HepG2 (cell line): ENCODE measurements around the gene ARVCF. TPM values are rescaled to one million over a fixed set of nuclear protein-coding genes. Genes with fewer than 3 reads are reported as not detected.

Experiments
- ETV5 ChIP-seq: IDR thresholded peaks from 2 replicates; pipeline ENCODE4 v1.6.1; 2018; ENCODE audit warnings: missing biosample characterization, missing genetic modification reagents, inconsistent platforms, borderline replicate concordance
- HHEX ChIP-seq: IDR thresholded peaks from 2 replicates; pipeline ENCODE4 v1.6.1; 2016; ENCODE audit warnings: control low read depth
- MEIS2 ChIP-seq: sonication (generic); formaldehyde crosslinking; IDR thresholded peaks from 2 replicates; pipeline ENCODE4 v1.9.0; 2021; ENCODE audit warnings: mild to moderate bottlenecking, missing genetic modification reagents
- MTF1 ChIP-seq: sonication (generic); formaldehyde crosslinking; IDR thresholded peaks from 2 replicates; pipeline ENCODE4 v1.5.0; 2020; ENCODE audit warnings: missing genetic modification reagents
- NPAS2 ChIP-seq: sonication (generic); formaldehyde crosslinking; IDR thresholded peaks from 2 replicates; pipeline ENCODE4 v1.8.0; 2022; ENCODE audit warnings: mild to moderate bottlenecking, missing genetic modification reagents, borderline replicate concordance
- PAWR ChIP-seq: sonication (generic); formaldehyde crosslinking; IDR thresholded peaks from 2 replicates; pipeline ENCODE4 v1.4.0; 2020; ENCODE audit warnings: missing genetic modification reagents, mild to moderate bottlenecking, borderline replicate concordance
- POLR2A ChIP-seq, 2 experiments: IDR thresholded peaks; 2 replicates each; pipeline ENCODE4 v1.6.1; 2011; ENCODE audit warnings: low read depth in 2 of 2, low read length in 2 of 2, mild to moderate bottlenecking in 1 of 2, moderate library complexity in 1 of 2; ENCODE audit not compliant: insufficient read depth in 1 of 2
- SALL1 ChIP-seq: sonication (generic); formaldehyde crosslinking; IDR thresholded peaks from 2 replicates; pipeline ENCODE4 v1.8.0; 2022; ENCODE audit warnings: mild to moderate bottlenecking, missing genetic modification reagents
- THAP7 ChIP-seq: sonication (generic); formaldehyde crosslinking; IDR thresholded peaks from 2 replicates; pipeline ENCODE4 v1.8.1; 2023; ENCODE audit warnings: mild to moderate bottlenecking, missing genetic modification reagents
- ZBTB43 ChIP-seq: sonication (generic); formaldehyde crosslinking; conservative IDR thresholded peaks from 2 replicates; pipeline ENCODE4 v1.4.0; 2020; ENCODE audit warnings: missing genetic modification reagents
- ZBTB7A ChIP-seq: sonication (generic); formaldehyde crosslinking; IDR thresholded peaks from 2 replicates; pipeline ENCODE4 v1.8.0; 2022; ENCODE audit warnings: mild to moderate bottlenecking, missing genetic modification reagents
- ZC3H4 ChIP-seq: sonication (generic); formaldehyde crosslinking; IDR thresholded peaks from 2 replicates; pipeline ENCODE4 v1.4.0; 2020; ENCODE audit warnings: missing genetic modification reagents, borderline replicate concordance
- ZMYM4 ChIP-seq: sonication (generic); formaldehyde crosslinking; IDR thresholded peaks from 2 replicates; pipeline ENCODE4 v1.8.1; 2023; ENCODE audit warnings: mild to moderate bottlenecking, missing genetic modification reagents
- ZNF143 ChIP-seq: sonication (generic); formaldehyde crosslinking; IDR thresholded peaks from 2 replicates; pipeline ENCODE4 v1.4.0; 2020; ENCODE audit warnings: missing genetic modification reagents
- ZNF3 ChIP-seq: IDR thresholded peaks from 2 replicates; pipeline ENCODE4 v1.7.0; 2017; ENCODE audit warnings: inconsistent platforms
- ZNF337 ChIP-seq: sonication (generic); formaldehyde crosslinking; IDR thresholded peaks from 2 replicates; pipeline ENCODE4 v1.5.1; 2020; ENCODE audit warnings: missing genetic modification reagents, low read depth, mild to moderate bottlenecking, borderline replicate concordance
- ZNF782 ChIP-seq: sonication (generic); formaldehyde crosslinking; IDR thresholded peaks from 2 replicates; pipeline ENCODE4 v1.4.0; 2020; ENCODE audit warnings: missing genetic modification reagents, mild to moderate bottlenecking, borderline replicate concordance
- polyA plus RNA-seq, 8 experiments: library from polyadenylated mRNA; depleted of rRNA in 3 of 8; stranded (reverse) in 7 of 8; unstranded in 1 of 8; fragments of >200 nt; fragmentation: Illumina TruSeq in 4 of 8; extraction: Trizol in 4 of 8; gene quantifications; 2 replicates each; pipeline versions ENCODE4 v1.2.1 to v1.2.3, GENCODE V29; 2011 to 2016; ENCODE audit warnings: low read depth in 4 of 8, missing spikeins in 1 of 8, mixed read lengths in 1 of 8; ENCODE audit not compliant: insufficient read depth in 1 of 8
- total RNA-seq, 5 experiments: library from RNA; depleted of rRNA; stranded (reverse); fragments of >200 nt; fragmentation: Illumina TruSeq; extraction: Trizol; gene quantifications; 2 replicates each; pipeline ENCODE4 v1.2.3, GENCODE V29; 2016; ENCODE audit warnings: low read depth in 1 of 5
- TF ChIP-seq, protein P1 (sequence below): sonication (generic); formaldehyde crosslinking; IDR thresholded peaks from 2 replicates; pipeline ENCODE4 v1.9.0; 2021; ENCODE audit warnings: missing genetic modification reagents, borderline replicate concordance
- TF ChIP-seq, protein P2 (sequence below): sonication (generic); formaldehyde crosslinking; IDR thresholded peaks from 2 replicates; pipeline ENCODE4 v1.5.0; 2020; ENCODE audit warnings: mild to moderate bottlenecking, missing genetic modification reagents, borderline replicate concordance
- TF ChIP-seq, protein P3 (sequence below): sonication (generic); formaldehyde crosslinking; IDR thresholded peaks from 2 replicates; pipeline ENCODE4 v1.5.0; 2020; ENCODE audit warnings: missing genetic modification reagents

The ARVCF gene
- total and polyA plus RNA-seq, 2 of the 13 experiments (the other 11 are each of a cell fraction or from before 2014, with no cell fraction given), result 16.4 to 17.7 TPM

DNA sequence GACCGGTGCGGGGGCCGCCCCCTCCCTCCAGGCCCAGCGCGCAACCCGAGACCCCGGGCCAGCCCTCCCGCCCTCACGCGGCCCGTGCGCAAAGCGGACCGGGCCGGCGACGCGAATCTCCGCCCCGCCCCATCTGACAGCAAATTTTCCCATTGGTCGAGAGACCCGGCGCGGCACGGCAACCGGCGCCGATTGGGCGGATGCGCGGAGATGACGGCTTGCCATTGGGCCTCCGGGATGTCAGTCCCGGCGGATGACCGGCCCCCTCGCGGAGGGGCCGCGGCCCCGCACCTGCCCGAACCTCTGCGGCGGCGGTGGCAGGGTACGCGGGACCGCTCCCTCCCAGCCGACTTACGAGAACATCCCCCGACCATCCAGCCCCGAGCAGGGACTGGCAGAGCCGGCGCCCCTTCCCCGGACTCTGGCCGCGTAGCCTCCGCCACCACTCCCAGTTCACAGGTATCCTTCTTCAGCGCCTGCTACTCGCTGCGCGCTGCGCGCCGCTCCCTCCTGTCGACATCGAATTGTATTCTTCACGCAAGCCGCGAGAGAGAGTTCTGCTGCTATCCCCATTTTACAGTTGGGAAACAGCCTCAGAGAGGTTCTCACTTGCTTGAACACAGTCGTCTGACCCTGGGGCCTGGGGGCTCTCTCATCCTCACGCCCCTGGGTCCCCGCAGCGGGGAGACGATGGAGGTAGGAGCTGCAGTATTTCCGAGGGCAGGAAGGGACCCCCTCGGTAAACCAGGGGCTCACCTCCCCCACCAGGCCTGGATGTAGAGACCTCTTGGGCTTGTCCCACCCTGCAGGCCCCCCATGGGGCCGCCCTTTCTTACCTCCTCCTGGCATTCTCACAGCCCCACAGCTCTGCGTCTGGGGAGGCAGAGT, at the start of gene ARVCF (continued):
- TF ChIP-seq ZBTB43 (no peak), ZC3H4 (CRISPR knock-in tag) (no peak), ZMYM4 (CRISPR knock-in tag) (no peak), PAWR (no peak), ZNF143 (no peak), ZBTB7A (CRISPR knock-in tag) (no peak), MEIS2 (CRISPR knock-in tag) (no peak), THAP7 (no peak), ZNF3 (CRISPR knock-in tag) (no peak), ZNF337 (CRISPR knock-in tag) (no peak), NPAS2 (CRISPR knock-in tag) (no peak), MTF1 (peak; percentile 98), ETV5 (CRISPR knock-in tag) (no peak), HHEX (CRISPR knock-in tag) (no peak), POLR2A (IDR thresholded peaks at IDR 0.05; ENCODE audit: insufficient read depth in 1 of 2, low read depth in 2 of 2, low read length in 2 of 2) (peak in 1 of 2 experiments; percentile 70; a peak in 2 of 4 replicates), SALL1 (CRISPR knock-in tag) (peak; percentile 26; the same call in 1 of the 2 replicates), ZNF782 (CRISPR knock-in tag) (no peak)
- TF ChIP-seq, protein P1, sequence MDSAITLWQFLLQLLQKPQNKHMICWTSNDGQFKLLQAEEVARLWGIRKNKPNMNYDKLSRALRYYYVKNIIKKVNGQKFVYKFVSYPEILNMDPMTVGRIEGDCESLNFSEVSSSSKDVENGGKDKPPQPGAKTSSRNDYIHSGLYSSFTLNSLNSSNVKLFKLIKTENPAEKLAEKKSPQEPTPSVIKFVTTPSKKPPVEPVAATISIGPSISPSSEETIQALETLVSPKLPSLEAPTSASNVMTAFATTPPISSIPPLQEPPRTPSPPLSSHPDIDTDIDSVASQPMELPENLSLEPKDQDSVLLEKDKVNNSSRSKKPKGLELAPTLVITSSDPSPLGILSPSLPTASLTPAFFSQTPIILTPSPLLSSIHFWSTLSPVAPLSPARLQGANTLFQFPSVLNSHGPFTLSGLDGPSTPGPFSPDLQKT (CRISPR knock-in tag), result no peak
- TF ChIP-seq, protein P2, sequence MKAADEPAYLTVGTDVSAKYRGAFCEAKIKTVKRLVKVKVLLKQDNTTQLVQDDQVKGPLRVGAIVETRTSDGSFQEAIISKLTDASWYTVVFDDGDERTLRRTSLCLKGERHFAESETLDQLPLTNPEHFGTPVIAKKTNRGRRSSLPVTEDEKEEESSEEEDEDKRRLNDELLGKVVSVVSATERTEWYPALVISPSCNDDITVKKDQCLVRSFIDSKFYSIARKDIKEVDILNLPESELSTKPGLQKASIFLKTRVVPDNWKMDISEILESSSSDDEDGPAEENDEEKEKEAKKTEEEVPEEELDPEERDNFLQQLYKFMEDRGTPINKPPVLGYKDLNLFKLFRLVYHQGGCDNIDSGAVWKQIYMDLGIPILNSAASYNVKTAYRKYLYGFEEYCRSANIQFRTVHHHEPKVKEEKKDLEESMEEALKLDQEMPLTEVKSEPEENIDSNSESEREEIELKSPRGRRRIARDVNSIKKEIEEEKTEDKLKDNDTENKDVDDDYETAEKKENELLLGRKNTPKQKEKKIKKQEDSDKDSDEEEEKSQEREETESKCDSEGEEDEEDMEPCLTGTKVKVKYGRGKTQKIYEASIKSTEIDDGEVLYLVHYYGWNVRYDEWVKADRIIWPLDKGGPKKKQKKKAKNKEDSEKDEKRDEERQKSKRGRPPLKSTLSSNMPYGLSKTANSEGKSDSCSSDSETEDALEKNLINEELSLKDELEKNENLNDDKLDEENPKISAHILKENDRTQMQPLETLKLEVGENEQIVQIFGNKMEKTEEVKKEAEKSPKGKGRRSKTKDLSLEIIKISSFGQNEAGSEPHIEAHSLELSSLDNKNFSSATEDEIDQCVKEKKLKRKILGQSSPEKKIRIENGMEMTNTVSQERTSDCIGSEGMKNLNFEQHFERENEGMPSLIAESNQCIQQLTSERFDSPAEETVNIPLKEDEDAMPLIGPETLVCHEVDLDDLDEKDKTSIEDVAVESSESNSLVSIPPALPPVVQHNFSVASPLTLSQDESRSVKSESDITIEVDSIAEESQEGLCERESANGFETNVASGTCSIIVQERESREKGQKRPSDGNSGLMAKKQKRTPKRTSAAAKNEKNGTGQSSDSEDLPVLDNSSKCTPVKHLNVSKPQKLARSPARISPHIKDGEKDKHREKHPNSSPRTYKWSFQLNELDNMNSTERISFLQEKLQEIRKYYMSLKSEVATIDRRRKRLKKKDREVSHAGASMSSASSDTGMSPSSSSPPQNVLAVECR (CRISPR knock-in tag), result peak; percentile 15; the same call in 1 of the 2 replicates
- TF ChIP-seq, protein P3, sequence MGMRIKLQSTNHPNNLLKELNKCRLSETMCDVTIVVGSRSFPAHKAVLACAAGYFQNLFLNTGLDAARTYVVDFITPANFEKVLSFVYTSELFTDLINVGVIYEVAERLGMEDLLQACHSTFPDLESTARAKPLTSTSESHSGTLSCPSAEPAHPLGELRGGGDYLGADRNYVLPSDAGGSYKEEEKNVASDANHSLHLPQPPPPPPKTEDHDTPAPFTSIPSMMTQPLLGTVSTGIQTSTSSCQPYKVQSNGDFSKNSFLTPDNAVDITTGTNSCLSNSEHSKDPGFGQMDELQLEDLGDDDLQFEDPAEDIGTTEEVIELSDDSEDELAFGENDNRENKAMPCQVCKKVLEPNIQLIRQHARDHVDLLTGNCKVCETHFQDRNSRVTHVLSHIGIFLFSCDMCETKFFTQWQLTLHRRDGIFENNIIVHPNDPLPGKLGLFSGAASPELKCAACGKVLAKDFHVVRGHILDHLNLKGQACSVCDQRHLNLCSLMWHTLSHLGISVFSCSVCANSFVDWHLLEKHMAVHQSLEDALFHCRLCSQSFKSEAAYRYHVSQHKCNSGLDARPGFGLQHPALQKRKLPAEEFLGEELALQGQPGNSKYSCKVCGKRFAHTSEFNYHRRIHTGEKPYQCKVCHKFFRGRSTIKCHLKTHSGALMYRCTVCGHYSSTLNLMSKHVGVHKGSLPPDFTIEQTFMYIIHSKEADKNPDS (CRISPR knock-in tag), result no peak
